IMR-90 (cell line): ENCODE data around the gene PCGF6. TPM values are rescaled to one million over a fixed set of nuclear protein-coding genes. Genes with fewer than 3 reads are reported as not detected.
A peak's percentile ranks its signal among the peaks of the same experiment; 100 is the strongest.

ENCODE experiments used
- ATAC-seq: fragments of 200-7000 bp; cut with Tn5 transposase; 2 replicates; pipeline ENCODE4 v1.9.1; 2020; ENCODE audit warnings: low read depth, mild to moderate bottlenecking, moderate library complexity
- BruUV-seq: library from RNA; stranded (reverse); fragments of 400-500 nt; replicated peaks from 2 replicates; lab custom pipeline; 2021; lab: Mats Ljungman, UMichigan
- CTCF ChIA-PET: fragments of 300-600 bp; formaldehyde crosslinking; extraction: SDS; loops from one replicate; lab custom pipeline; 2021; ENCODE audit warnings: antibody characterized with exemption; lab: Yijun Ruan, JAX
- POLR2A ChIA-PET: fragments of 300-600 bp; sonication (Branson Sonifier 250); formaldehyde crosslinking; loops from one replicate; lab custom pipeline; 2022; ENCODE audit warnings: antibody characterized with exemption; ENCODE audit not compliant: unreplicated experiment; lab: Charles Lee
- DNase-seq: peaks from one replicate; pipeline ENCODE4 v3.0.0; 2013
- H2AFZ ChIP-seq: replicated peaks from 2 replicates; pipeline ENCODE3; 2013; ENCODE audit warnings: low read length, mild to moderate bottlenecking; ENCODE audit not compliant: poor library complexity
- H2AK5ac ChIP-seq: 2 replicates; pipeline ENCODE4 v1.6.1; 2013; ENCODE audit warnings: low read depth, low read length, inconsistent platforms
- H2AK9ac ChIP-seq: replicated peaks from 2 replicates; pipeline ENCODE3; 2013; ENCODE audit warnings: mild to moderate bottlenecking, low read depth, low read length, moderate library complexity; ENCODE audit not compliant: poor library complexity
- H2BK120ac ChIP-seq: 2 replicates; pipeline ENCODE4 v1.6.1; 2013; ENCODE audit warnings: low read depth, low read length, inconsistent platforms
- H2BK15ac ChIP-seq: 3 replicates; pipeline ENCODE4 v1.6.1; 2013; ENCODE audit warnings: low read depth, low read length, inconsistent platforms
- H2BK20ac ChIP-seq: 2 replicates; pipeline ENCODE4 v1.6.1; 2013; ENCODE audit warnings: low read depth, mild to moderate bottlenecking, inconsistent platforms, low read length, moderate library complexity
- H2BK5ac ChIP-seq: 2 replicates; pipeline ENCODE4 v1.6.1; 2013; ENCODE audit warnings: mild to moderate bottlenecking, low read depth, low read length, inconsistent platforms; ENCODE audit not compliant: poor library complexity, severe bottlenecking
- H3K14ac ChIP-seq: replicated peaks from 2 replicates; pipeline ENCODE4 v1.6.1; 2013; ENCODE audit warnings: low read depth, low read length, inconsistent platforms
- H3K18ac ChIP-seq: 2 replicates; pipeline ENCODE4 v1.6.1; 2013; ENCODE audit warnings: low read depth, low read length, control low read depth
- H3K23ac ChIP-seq: 2 replicates; pipeline ENCODE4 v1.6.1; 2013; ENCODE audit warnings: low read depth, low read length, inconsistent platforms
- H3K27ac ChIP-seq: 2 replicates; pipeline ENCODE4 v1.5.1; 2013; ENCODE audit warnings: mild to moderate bottlenecking, control low read depth, low read length; ENCODE audit not compliant: insufficient read depth
- H3K27me3 ChIP-seq: 2 replicates; pipeline ENCODE4 v1.6.1; 2013; ENCODE audit warnings: low read length; ENCODE audit not compliant: control insufficient read depth, insufficient read depth
- H3K36me3 ChIP-seq: 2 replicates; pipeline ENCODE4 v1.6.1; 2013; ENCODE audit warnings: low read length, mixed read lengths; ENCODE audit not compliant: control insufficient read depth, insufficient read depth
- H3K4ac ChIP-seq: 2 replicates; pipeline ENCODE4 v1.6.1; 2013; ENCODE audit warnings: low read depth, low read length, inconsistent platforms
- H3K4me1 ChIP-seq: 2 replicates; pipeline ENCODE4 v1.6.1; 2013; ENCODE audit warnings: low read length, mixed read lengths; ENCODE audit not compliant: control insufficient read depth, insufficient read depth
- H3K4me2 ChIP-seq: 2 replicates; pipeline ENCODE4 v1.6.1; 2013; ENCODE audit warnings: low read depth, mild to moderate bottlenecking, control low read depth, low read length, moderate library complexity
- H3K4me3 ChIP-seq: 2 replicates; pipeline ENCODE4 v1.5.1; 2013; ENCODE audit warnings: low read depth, mild to moderate bottlenecking, control low read depth, low read length, moderate library complexity; ENCODE audit not compliant: insufficient read depth
- H3K56ac ChIP-seq: 2 replicates; pipeline ENCODE4 v1.6.1; 2013; ENCODE audit warnings: low read length, inconsistent platforms; ENCODE audit not compliant: insufficient read depth; ENCODE audit errors: extremely low read depth
- H3K79me1 ChIP-seq, 2 experiments: 2 replicates each; pipeline ENCODE4 v1.6.1; 2013; ENCODE audit warnings: low read length in 2 of 2, inconsistent platforms in 1 of 2, low read depth in 1 of 2
- H3K9ac ChIP-seq: 2 replicates; pipeline ENCODE4 v1.6.1; 2013; ENCODE audit warnings: low read depth, low read length, control low read depth
- H3K9me1 ChIP-seq: 2 replicates; pipeline ENCODE4 v1.6.1; 2013; ENCODE audit warnings: low read length, inconsistent platforms; ENCODE audit not compliant: insufficient read depth
- H3K9me3 ChIP-seq: 2 replicates; pipeline ENCODE4 v1.6.1; 2013; ENCODE audit warnings: low read length; ENCODE audit not compliant: control insufficient read depth, insufficient read depth
- H4K20me1 ChIP-seq: 2 replicates; pipeline ENCODE4 v1.6.1; 2013; ENCODE audit warnings: low read length, inconsistent platforms; ENCODE audit not compliant: insufficient read depth
- H4K5ac ChIP-seq: 2 replicates; pipeline ENCODE4 v1.6.1; 2013; ENCODE audit warnings: mild to moderate bottlenecking, low read depth, low read length, control low read depth
- H4K8ac ChIP-seq, 2 experiments: 2 replicates each; pipeline ENCODE4 v1.6.1; 2013; ENCODE audit warnings: low read depth in 2 of 2, low read length in 2 of 2, control low read depth in 1 of 2, inconsistent platforms in 1 of 2
- H4K91ac ChIP-seq: 2 replicates; pipeline ENCODE4 v1.6.1; 2013; ENCODE audit warnings: low read depth, low read length, inconsistent platforms; ENCODE audit not compliant: insufficient read depth
- FOS ChIP-seq: fragments of 150-350 bp; IDR thresholded peaks from 2 replicates; pipeline ENCODE4 v1.6.1; 2016; ENCODE audit warnings: low read depth, low read length
- MAZ ChIP-seq: IDR thresholded peaks from 2 replicates; pipeline ENCODE4 v1.6.1; 2012; ENCODE audit warnings: low read depth, mild to moderate bottlenecking, low read length, improper control_type of control experiment, moderate library complexity, borderline replicate concordance
- NFE2L2 ChIP-seq: fragments of 150-350 bp; IDR thresholded peaks from 2 replicates; pipeline ENCODE4 v1.6.1; 2016; ENCODE audit warnings: low read depth, mild to moderate bottlenecking, low read length
- POLR2A ChIP-seq: IDR thresholded peaks from 2 replicates; pipeline ENCODE4 v1.6.1; 2012; ENCODE audit warnings: mild to moderate bottlenecking, low read depth, low read length
- RAD21 ChIP-seq: IDR thresholded peaks from 2 replicates; pipeline ENCODE4 v1.6.1; 2012; ENCODE audit warnings: low read length, improper control_type of control experiment
- WGBS, 2 experiments: methylation state at CpG; one replicate each; pipeline versions ENCODE4 v1.1.5 to v1.1.7; 2013; ENCODE audit warnings: missing lambda C conversion rate in 2 of 2; ENCODE audit not compliant: insufficient read length in 1 of 2; ENCODE audit errors: extremely low coverage in 2 of 2; 5-methylcytosine and 5-hydroxymethylcytosine counted together
- dilution Hi-C: fragments of 300-500 bp; cut with HindIII; formaldehyde crosslinking; loops from one replicate; pipeline ENCODE4 v1.14.3; 2018; ENCODE audit warnings: low sequenced_read_pairs; ENCODE audit not compliant: unreplicated experiment
- in situ Hi-C: fragments of 300-500 bp; cut with MboI; formaldehyde crosslinking; loops from 3 replicates; pipeline ENCODE4 v1.14.3; 2019; ENCODE audit warnings: low sequenced_read_pairs, inconsistent platforms, mixed read lengths
- intact Hi-C: fragments of 100-400 bp; cut with micrococcal nuclease; formaldehyde crosslinking; loops from 2 replicates; pipeline ENCODE4 v1.10.0; 2022
- polyA plus RNA-seq, 3 experiments: library from polyadenylated mRNA; depleted of rRNA; stranded (reverse); fragments of >200 nt; gene quantifications; 2 replicates each; pipeline ENCODE4 v1.2.3, GENCODE V29; 2012; ENCODE audit warnings: low replicate concordance in 1 of 3
- total RNA-seq: library from RNA; depleted of rRNA; stranded (reverse); fragments of >200 nt; gene quantifications from 2 replicates; pipeline ENCODE4 v1.2.3, GENCODE V29; 2012
- TF ChIP-seq, protein P1 (sequence below): conservative IDR thresholded peaks from 2 replicates; pipeline ENCODE4 v1.5.1; 2012; ENCODE audit warnings: mild to moderate bottlenecking, low read depth, low read length, improper control_type of control experiment

Gene PCGF6
- total and polyA plus RNA-seq, 2 of the 4 experiments (the other 2 are of a cell fraction) = 4.9 to 6.5 TPM

DNA sequence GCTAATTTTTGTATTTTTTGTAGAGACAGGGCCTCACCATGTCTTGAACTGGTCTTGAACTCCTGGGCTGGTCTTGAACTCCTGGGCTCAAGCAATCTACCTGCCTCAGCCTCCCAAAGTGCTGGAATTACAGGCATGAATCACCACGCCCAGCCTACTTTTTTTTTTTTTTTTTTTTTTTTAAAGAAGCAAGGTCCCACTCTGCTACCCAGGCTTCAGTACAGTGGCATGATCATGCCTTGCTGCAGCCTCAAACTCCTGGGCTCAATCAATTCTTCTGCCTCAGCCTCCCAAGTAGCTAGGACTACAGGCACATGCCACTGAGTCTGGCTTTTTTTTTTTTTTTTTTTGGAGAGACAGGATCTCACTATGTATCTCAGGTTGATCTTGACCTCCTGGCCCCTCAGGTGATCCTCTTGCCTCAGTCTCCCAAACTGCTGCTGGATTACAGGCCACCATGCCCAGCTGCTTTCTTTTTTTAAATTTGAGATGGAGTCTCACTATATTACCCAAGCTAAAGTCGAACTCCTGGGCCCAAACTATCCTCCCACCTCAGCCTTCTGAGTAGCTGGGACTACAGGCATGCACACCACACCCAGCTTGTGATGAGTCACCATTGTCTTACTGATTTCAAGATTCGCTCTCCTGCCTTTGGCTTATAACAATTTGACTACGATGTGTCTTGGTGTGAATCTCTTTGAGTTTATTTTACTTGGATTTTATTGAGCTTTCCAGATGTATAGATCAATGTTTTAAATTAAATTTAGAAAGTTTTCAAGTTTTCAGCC lies 96.2 kb downstream of the PCGF6 start:
- POLR2A ChIA-PET = interaction anchor here (0.6 kb wide), 1 partner anchor 48 kb away, joined by 7 read pairs; no protein-coding TSS in a partner anchor
- H3K79me1 ChIP-seq = no peaks in the 10 kb centered on the region
- no peak overlapping the region for H2BK15ac ChIP-seq
- no peak overlapping the region for H3K23ac ChIP-seq
- no peak overlapping the region for H2AK9ac ChIP-seq
- no peaks in the 10 kb centered on the region for H3K4me1 ChIP-seq
- ATAC-seq (no peak), DNase-seq (peak; percentile 40)
- H2AFZ ChIP-seq = no peak overlapping the region
- dilution Hi-C loops (no loop called here), intact Hi-C loops (no loop called here), in situ Hi-C loops (no loop called here)
- BruUV-seq = no TSS peak
- no peak overlapping the region for H2BK120ac ChIP-seq
- no peak overlapping the region for H4K5ac ChIP-seq
- no peak overlapping the region for H3K4ac ChIP-seq
- TF ChIP-seq FOS (peak; percentile 39; the same call in 1 of the 2 replicates), RAD21 (no peak), NFE2L2 (no peak), POLR2A (no peak), MAZ (no peak)
- TF ChIP-seq, protein P1, sequence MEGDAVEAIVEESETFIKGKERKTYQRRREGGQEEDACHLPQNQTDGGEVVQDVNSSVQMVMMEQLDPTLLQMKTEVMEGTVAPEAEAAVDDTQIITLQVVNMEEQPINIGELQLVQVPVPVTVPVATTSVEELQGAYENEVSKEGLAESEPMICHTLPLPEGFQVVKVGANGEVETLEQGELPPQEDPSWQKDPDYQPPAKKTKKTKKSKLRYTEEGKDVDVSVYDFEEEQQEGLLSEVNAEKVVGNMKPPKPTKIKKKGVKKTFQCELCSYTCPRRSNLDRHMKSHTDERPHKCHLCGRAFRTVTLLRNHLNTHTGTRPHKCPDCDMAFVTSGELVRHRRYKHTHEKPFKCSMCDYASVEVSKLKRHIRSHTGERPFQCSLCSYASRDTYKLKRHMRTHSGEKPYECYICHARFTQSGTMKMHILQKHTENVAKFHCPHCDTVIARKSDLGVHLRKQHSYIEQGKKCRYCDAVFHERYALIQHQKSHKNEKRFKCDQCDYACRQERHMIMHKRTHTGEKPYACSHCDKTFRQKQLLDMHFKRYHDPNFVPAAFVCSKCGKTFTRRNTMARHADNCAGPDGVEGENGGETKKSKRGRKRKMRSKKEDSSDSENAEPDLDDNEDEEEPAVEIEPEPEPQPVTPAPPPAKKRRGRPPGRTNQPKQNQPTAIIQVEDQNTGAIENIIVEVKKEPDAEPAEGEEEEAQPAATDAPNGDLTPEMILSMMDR = no peak
- no peak overlapping the region for H2BK5ac ChIP-seq
- CTCF ChIA-PET = no interaction called here
- no peak overlapping the region for H3K27ac ChIP-seq
- no peak overlapping the region for H2BK20ac ChIP-seq
- H3K9ac ChIP-seq = no peak overlapping the region
- no peak overlapping the region for H3K14ac ChIP-seq
- WGBS, 2 experiments = no CpG with 5 or more reads among the region's 4 CpGs
- H2AK5ac ChIP-seq = no peak overlapping the region
- H3K27me3 ChIP-seq = no peaks in the 10 kb centered on the region
- no peak overlapping the region for H3K4me2 ChIP-seq
- no peak overlapping the region for H3K18ac ChIP-seq
- no peak overlapping the region for H3K56ac ChIP-seq
- 0 out of 2 replicates have a peak, but pooled peaks cover 2% of the 10 kb centered on the region for H3K9me3 ChIP-seq
- H3K9me1 ChIP-seq = 0 out of 2 replicates have a peak, but pooled peaks cover 3% of the 10 kb centered on the region
- no peak overlapping the region for H3K4me3 ChIP-seq
- no peak overlapping the region for H4K91ac ChIP-seq
- H4K8ac ChIP-seq = no peak overlapping the region
- H4K20me1 ChIP-seq = no peaks in the 10 kb centered on the region
- no peaks in the 10 kb centered on the region for H3K36me3 ChIP-seq
